Caco-2 (cell line): ENCODE data around the gene SLC12A7. TPM values are rescaled to one million over a fixed set of nuclear protein-coding genes. Genes with fewer than 3 reads are reported as not detected.
A peak's percentile ranks its signal among the peaks of the same experiment; 100 is the strongest.
"Not testable (repeated sequence)": the region's sequence is repeated elsewhere in the genome, so short reads cannot be mapped to it uniquely, and the experiment has no call there.

Experiments used
- BruUV-seq: library from RNA; stranded (reverse); fragments of 400-500 nt; replicated peaks from 2 replicates; lab custom pipeline; 2021; lab: Mats Ljungman, UMichigan
- CTCF ChIA-PET: fragments of 300-600 bp; sonication (Branson Sonifier 250); formaldehyde crosslinking; loops from one replicate; lab custom pipeline; 2022; ENCODE audit warnings: antibody characterized with exemption; lab: Charles Lee
- POLR2A ChIA-PET: fragments of 300-600 bp; sonication (Branson Sonifier 250); formaldehyde crosslinking; loops from one replicate; lab custom pipeline; 2022; ENCODE audit warnings: antibody characterized with exemption; lab: Charles Lee
- DNase-seq, 2 experiments: peaks; one replicate each; pipeline versions ENCODE4 v3.0.0 to v3.0.0-alpha.2; 2020 to 2022
- H3K27me3 ChIP-seq: replicated peaks from 2 replicates; pipeline ENCODE4 v1.6.0; 2011; ENCODE audit warnings: low read length; ENCODE audit not compliant: control insufficient read depth, insufficient read depth
- H3K36me3 ChIP-seq: 2 replicates; pipeline ENCODE4 v1.5.1; 2011; ENCODE audit warnings: low read length; ENCODE audit not compliant: control insufficient read depth, insufficient read depth
- H3K4me1 ChIP-seq: fragments of 250-450 bp; sonication (Bioruptor Pico); 2 replicates; pipeline ENCODE4 v1.5.1; 2020; ENCODE audit warnings: mild to moderate bottlenecking
- H3K4me3 ChIP-seq: 2 replicates; pipeline ENCODE4 v1.5.1; 2011; ENCODE audit warnings: low read depth, mild to moderate bottlenecking, control low read depth, low read length
- H3K9me3 ChIP-seq: fragments of 250-450 bp; sonication (Bioruptor Pico); 2 replicates; pipeline ENCODE4 v1.5.1; 2020; ENCODE audit warnings: mild to moderate bottlenecking, moderate library complexity
- H3K27ac Mint-ChIP-seq: one replicate; pipeline ENCODE4 v1.8.0; 2022; ENCODE audit warnings: mixed read lengths; ENCODE audit not compliant: unreplicated experiment
- H3K27me3 Mint-ChIP-seq: one replicate; pipeline ENCODE4 v1.8.0; 2022; ENCODE audit warnings: mixed read lengths; ENCODE audit not compliant: insufficient read depth, unreplicated experiment
- H3K36me3 Mint-ChIP-seq: one replicate; pipeline ENCODE4 v1.8.0; 2022; ENCODE audit warnings: mild to moderate bottlenecking, mixed read lengths; ENCODE audit not compliant: insufficient read depth, unreplicated experiment
- H3K4me1 Mint-ChIP-seq: one replicate; pipeline ENCODE4 v1.8.0; 2022; ENCODE audit warnings: low read depth, mixed read lengths; ENCODE audit not compliant: unreplicated experiment
- H3K4me3 Mint-ChIP-seq: one replicate; pipeline ENCODE4 v1.8.0; 2022; ENCODE audit warnings: mild to moderate bottlenecking, moderate library complexity, mixed read lengths; ENCODE audit not compliant: unreplicated experiment
- H3K9me3 Mint-ChIP-seq: one replicate; pipeline ENCODE4 v1.8.0; 2022; ENCODE audit warnings: mixed read lengths; ENCODE audit not compliant: unreplicated experiment
- intact Hi-C: fragments of 100-400 bp; cut with micrococcal nuclease; formaldehyde crosslinking; loops from one replicate; pipeline ENCODE4 v1.10.0; 2022; ENCODE audit not compliant: unreplicated experiment
- total RNA-seq: library from RNA; stranded (reverse); gene quantifications from 2 replicates; pipeline ENCODE4 v1.2.3, GENCODE V29; 2022
- TF ChIP-seq, protein P1 (sequence below), 2 experiments: fragments of 200-600 bp in 1 of 2; IDR thresholded peaks; 1 replicate in 1 of 2; 2 replicates in 1 of 2; pipeline versions ENCODE4 v1.5.1 to v1.8.0; 2011 to 2022; ENCODE audit warnings: antibody characterized with exemption in 1 of 2, control low read depth in 1 of 2, inconsistent platforms in 1 of 2, low read depth in 1 of 2, low read length in 1 of 2, mild to moderate bottlenecking in 1 of 2, moderate library complexity in 1 of 2; ENCODE audit not compliant: insufficient read depth in 1 of 2, severe bottlenecking in 1 of 2, unreplicated experiment in 1 of 2

The SLC12A7 gene
- total RNA-seq, 1 experiment from 2014 or later: 41.7 TPM

GRCh38 chr5:1026700-1027621 lies 84.9 kb downstream of the SLC12A7 start:
- intact Hi-C loops: no loop called here
- no peaks in the 10 kb centered on the region for H3K9me3 Mint-ChIP-seq
- no peak overlapping the region for H3K4me3 Mint-ChIP-seq
- no peak overlapping the region for H3K4me3 ChIP-seq
- H3K27ac Mint-ChIP-seq: no peak overlapping the region
- no peaks in the 10 kb centered on the region for H3K27me3 ChIP-seq
- H3K4me1 Mint-ChIP-seq: no peaks in the 10 kb centered on the region
- no peaks in the 10 kb centered on the region for H3K4me1 ChIP-seq
- CTCF ChIA-PET: no interaction called here
- BruUV-seq: no TSS peak
- H3K9me3 ChIP-seq: no peaks in the 10 kb centered on the region
- DNase-seq: no peak
- no peaks in the 10 kb centered on the region for H3K36me3 ChIP-seq
- TF ChIP-seq, protein P1, sequence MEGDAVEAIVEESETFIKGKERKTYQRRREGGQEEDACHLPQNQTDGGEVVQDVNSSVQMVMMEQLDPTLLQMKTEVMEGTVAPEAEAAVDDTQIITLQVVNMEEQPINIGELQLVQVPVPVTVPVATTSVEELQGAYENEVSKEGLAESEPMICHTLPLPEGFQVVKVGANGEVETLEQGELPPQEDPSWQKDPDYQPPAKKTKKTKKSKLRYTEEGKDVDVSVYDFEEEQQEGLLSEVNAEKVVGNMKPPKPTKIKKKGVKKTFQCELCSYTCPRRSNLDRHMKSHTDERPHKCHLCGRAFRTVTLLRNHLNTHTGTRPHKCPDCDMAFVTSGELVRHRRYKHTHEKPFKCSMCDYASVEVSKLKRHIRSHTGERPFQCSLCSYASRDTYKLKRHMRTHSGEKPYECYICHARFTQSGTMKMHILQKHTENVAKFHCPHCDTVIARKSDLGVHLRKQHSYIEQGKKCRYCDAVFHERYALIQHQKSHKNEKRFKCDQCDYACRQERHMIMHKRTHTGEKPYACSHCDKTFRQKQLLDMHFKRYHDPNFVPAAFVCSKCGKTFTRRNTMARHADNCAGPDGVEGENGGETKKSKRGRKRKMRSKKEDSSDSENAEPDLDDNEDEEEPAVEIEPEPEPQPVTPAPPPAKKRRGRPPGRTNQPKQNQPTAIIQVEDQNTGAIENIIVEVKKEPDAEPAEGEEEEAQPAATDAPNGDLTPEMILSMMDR (IDR thresholded peaks at IDR 0.05; ENCODE audit: insufficient read depth in 1 of 2, low read depth in 1 of 2, low read length in 1 of 2, severe bottlenecking in 1 of 2, unreplicated experiment in 1 of 2): no peak
- POLR2A ChIA-PET: no interaction called here
- no peaks in the 10 kb centered on the region for H3K36me3 Mint-ChIP-seq
- no peaks in the 10 kb centered on the region for H3K27me3 Mint-ChIP-seq

DNA sequence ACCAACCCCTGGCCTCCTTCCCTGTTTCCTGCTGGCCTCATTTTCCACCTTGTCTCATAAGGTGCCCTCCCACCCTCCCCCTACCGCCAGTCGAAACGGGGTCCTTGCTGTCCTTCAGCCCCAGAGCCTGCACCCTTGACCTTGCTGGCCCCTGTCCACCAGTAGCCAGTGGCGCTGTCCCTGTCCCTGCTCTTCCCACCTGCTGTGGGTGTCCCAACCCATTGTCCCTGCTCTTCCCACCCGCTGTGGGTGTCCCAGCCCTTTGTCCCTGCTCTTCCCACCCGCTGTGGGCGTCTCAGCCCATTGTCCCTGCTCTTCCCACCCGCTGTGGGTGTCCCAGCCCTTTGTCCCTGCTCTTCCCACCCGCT lies 89.9 kb downstream of the SLC12A7 start:
- BruUV-seq, H3K4me1 ChIP-seq, H3K36me3 Mint-ChIP-seq, H3K27me3 Mint-ChIP-seq, H3K4me3 Mint-ChIP-seq, CTCF ChIA-PET, H3K9me3 Mint-ChIP-seq, intact Hi-C loops, DNase-seq, H3K27me3 ChIP-seq, H3K4me1 Mint-ChIP-seq, POLR2A ChIA-PET, H3K27ac Mint-ChIP-seq, H3K36me3 ChIP-seq, H3K9me3 ChIP-seq, H3K4me3 ChIP-seq: not testable (repeated sequence)

GRCh38 chr5:1021136-1021968 lies 90.5 kb downstream of the SLC12A7 start:
- Histone ChIP-seq H3K27me3 (no peaks in the 10 kb centered on the region), H3K9me3 (no peaks in the 10 kb centered on the region), H3K36me3 (no peaks in the 10 kb centered on the region), H3K4me1 (0 out of 2 replicates have a peak, but pooled peaks cover 3% of the 10 kb centered on the region), H3K4me3 (no peak overlapping the region)
- Mint-ChIP-seq H3K9me3 (no peaks in the 10 kb centered on the region), H3K27me3 (no peaks in the 10 kb centered on the region), H3K4me3 (no peak overlapping the region), H3K27ac (no peak overlapping the region), H3K36me3 (no peaks in the 10 kb centered on the region), H3K4me1 (no peaks in the 10 kb centered on the region)
- ChIA-PET POLR2A (no interaction called here), CTCF (interaction anchor here (0.6 to 2.5 kb wide), 2 partner anchors 12 to 98 kb away, joined by 3 to 12 read pairs; no protein-coding TSS in a partner anchor)
- BruUV-seq: no TSS peak
- peak in 1 of 2 experiments; percentile 30 for DNase-seq
- TF ChIP-seq, protein P1 (IDR thresholded peaks at IDR 0.05; ENCODE audit: insufficient read depth in 1 of 2, low read depth in 1 of 2, low read length in 1 of 2, severe bottlenecking in 1 of 2, unreplicated experiment in 1 of 2): no peak
- intact Hi-C loops: no loop called here
